SH-SY5Y (cell line): ENCODE results near the gene RNF6.

Source experiments
- GATA2 ChIP-seq: IDR thresholded peaks from 2 replicates; pipeline ENCODE4 v1.6.1; 2011; ENCODE audit warnings: mild to moderate bottlenecking, low read depth, low read length
- GATA3 ChIP-seq: IDR thresholded peaks from 2 replicates; pipeline ENCODE4 v1.6.1; 2011; ENCODE audit warnings: low read depth, mild to moderate bottlenecking, low read length, moderate library complexity

DNA sequence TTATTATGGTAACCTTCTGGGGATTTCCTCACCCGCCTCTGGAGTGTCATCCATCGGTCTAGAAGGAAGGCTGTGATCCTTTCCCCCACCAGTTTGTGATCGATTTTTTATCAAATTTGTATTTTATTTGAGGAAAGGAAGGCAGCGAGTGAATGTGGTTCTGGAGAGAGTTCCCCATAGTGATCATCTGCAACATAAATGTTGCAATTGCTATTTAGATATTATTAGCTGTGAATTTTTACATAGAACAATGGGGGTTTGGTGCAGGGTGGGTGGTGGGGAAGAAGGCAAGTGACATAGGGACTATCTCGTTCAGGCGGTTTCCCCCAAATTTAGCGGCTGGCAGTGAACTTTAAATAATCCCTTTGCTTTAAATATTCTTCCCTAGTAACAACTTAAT is 33.0 kb upstream of the RNF6 start:
- TF ChIP-seq GATA2 (no peak), GATA3 (no peak)
